Parathyroid adenoma (tissue), 2 donors: ENCODE measurements around the gene ASIP.
"Not testable (repeated sequence)": the region's sequence is repeated elsewhere in the genome, so short reads cannot be mapped to it uniquely, and the experiment has no call there.

Source experiments
- H2AFZ ChIP-seq: fragments of 300-600 bp; sonication (generic); one replicate; pipeline ENCODE4 v1.7.0; 2017; ENCODE audit warnings: antibody characterized with exemption, mild to moderate bottlenecking
- H3K27ac ChIP-seq: fragments of 300-600 bp; sonication (generic); one replicate; pipeline ENCODE4 v1.7.0; 2017
- H3K27me3 ChIP-seq: fragments of 300-600 bp; sonication (generic); one replicate; pipeline ENCODE4 v1.7.0; 2017; ENCODE audit warnings: low read length; ENCODE audit not compliant: control insufficient read depth, insufficient read depth
- H3K36me3 ChIP-seq: fragments of 300-600 bp; sonication (generic); one replicate; pipeline ENCODE4 v1.7.0; 2017; ENCODE audit warnings: low read length; ENCODE audit not compliant: control insufficient read depth, insufficient read depth
- H3K4me1 ChIP-seq: fragments of 300-600 bp; sonication (generic); one replicate; pipeline ENCODE4 v1.7.0; 2017; ENCODE audit warnings: control low read depth
- H3K4me2 ChIP-seq: fragments of 300-600 bp; sonication (generic); one replicate; pipeline ENCODE4 v1.7.0; 2017; ENCODE audit warnings: low read length
- H3K4me3 ChIP-seq: fragments of 300-600 bp; sonication (generic); one replicate; pipeline ENCODE4 v1.7.0; 2017; ENCODE audit warnings: low read depth, low read length
- H3K79me2 ChIP-seq: fragments of 300-600 bp; sonication (generic); one replicate; pipeline ENCODE4 v1.7.0; 2017; ENCODE audit warnings: control low read depth
- H3K9ac ChIP-seq: fragments of 300-600 bp; sonication (generic); one replicate; pipeline ENCODE4 v1.7.0; 2017; ENCODE audit warnings: mild to moderate bottlenecking
- H3K9me3 ChIP-seq: fragments of 300-600 bp; sonication (generic); one replicate; pipeline ENCODE4 v1.7.0; 2017; ENCODE audit warnings: low read length; ENCODE audit not compliant: control insufficient read depth
- TF ChIP-seq, protein P1 (sequence below): fragments of 300-600 bp; sonication (generic); IDR thresholded peaks from one replicate; pipeline ENCODE4 v1.7.0; 2017; ENCODE audit warnings: antibody characterized with exemption, mild to moderate bottlenecking
- donor health status: primary hyperparathyroidism.

ASIP gene

DNA sequence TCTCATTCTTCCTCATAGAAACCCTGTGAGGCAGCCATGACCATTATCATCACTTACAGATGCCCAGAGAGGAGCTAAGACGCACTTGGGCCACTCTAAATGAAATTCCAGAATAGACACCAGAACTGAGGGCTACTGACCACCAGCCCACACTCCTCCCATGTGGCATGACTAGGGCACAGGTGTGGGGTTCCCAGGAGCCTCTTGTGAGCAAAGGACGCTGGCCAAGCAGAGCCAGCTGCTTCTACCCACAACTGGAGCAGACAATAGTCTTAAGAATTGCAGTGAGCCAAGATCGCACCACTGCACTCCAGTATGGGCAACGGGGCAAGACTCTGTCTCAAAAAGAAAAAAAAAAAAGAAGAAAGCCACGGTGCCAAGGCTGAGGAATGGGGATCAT lies 51.9 kb downstream of the ASIP start:
- Histone ChIP-seq H3K9ac (no peak overlapping the region), H3K27ac (no peak overlapping the region), H3K9me3 (no peaks in the 10 kb centered on the region), H3K4me2 (no peak overlapping the region), H3K4me3 (no peak overlapping the region), H2AFZ (no peak overlapping the region), H3K27me3 (no peaks in the 10 kb centered on the region), H3K79me2 (peaks cover 6% of the 10 kb centered on the region), H3K4me1 (peaks cover 12% of the 10 kb centered on the region), H3K36me3 (no peaks in the 10 kb centered on the region)
- TF ChIP-seq, protein P1, sequence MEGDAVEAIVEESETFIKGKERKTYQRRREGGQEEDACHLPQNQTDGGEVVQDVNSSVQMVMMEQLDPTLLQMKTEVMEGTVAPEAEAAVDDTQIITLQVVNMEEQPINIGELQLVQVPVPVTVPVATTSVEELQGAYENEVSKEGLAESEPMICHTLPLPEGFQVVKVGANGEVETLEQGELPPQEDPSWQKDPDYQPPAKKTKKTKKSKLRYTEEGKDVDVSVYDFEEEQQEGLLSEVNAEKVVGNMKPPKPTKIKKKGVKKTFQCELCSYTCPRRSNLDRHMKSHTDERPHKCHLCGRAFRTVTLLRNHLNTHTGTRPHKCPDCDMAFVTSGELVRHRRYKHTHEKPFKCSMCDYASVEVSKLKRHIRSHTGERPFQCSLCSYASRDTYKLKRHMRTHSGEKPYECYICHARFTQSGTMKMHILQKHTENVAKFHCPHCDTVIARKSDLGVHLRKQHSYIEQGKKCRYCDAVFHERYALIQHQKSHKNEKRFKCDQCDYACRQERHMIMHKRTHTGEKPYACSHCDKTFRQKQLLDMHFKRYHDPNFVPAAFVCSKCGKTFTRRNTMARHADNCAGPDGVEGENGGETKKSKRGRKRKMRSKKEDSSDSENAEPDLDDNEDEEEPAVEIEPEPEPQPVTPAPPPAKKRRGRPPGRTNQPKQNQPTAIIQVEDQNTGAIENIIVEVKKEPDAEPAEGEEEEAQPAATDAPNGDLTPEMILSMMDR: no peak

DNA sequence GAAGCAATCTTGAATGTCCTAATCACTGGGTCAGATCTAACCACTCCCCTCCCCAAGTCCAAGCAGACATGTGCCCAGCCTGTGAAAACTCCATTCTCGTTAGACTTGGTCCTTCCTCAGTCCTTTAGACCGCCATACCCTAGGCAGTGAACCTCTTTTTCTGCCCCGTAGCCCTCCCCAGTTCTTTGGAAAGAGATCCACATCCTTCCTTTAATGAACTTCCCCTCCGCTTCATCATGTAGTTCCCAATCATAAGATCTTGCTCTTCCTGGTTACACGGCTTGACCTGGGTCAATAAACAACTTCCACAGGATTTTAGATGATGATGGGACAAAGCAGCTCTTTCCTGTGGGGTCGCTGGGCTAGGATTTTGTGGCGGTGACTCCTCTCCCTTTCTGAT lies 52.4 kb downstream of the ASIP start:
- Histone ChIP-seq H3K4me2 (no peak overlapping the region), H3K9ac (no peak overlapping the region), H3K9me3 (no peaks in the 10 kb centered on the region), H3K79me2 (peaks cover 6% of the 10 kb centered on the region), H3K4me1 (peaks cover 12% of the 10 kb centered on the region), H3K4me3 (no peak overlapping the region), H3K27ac (no peak overlapping the region), H3K27me3 (no peaks in the 10 kb centered on the region), H3K36me3 (no peaks in the 10 kb centered on the region), H2AFZ (no peak overlapping the region)
- TF ChIP-seq, protein P1: no peak

DNA sequence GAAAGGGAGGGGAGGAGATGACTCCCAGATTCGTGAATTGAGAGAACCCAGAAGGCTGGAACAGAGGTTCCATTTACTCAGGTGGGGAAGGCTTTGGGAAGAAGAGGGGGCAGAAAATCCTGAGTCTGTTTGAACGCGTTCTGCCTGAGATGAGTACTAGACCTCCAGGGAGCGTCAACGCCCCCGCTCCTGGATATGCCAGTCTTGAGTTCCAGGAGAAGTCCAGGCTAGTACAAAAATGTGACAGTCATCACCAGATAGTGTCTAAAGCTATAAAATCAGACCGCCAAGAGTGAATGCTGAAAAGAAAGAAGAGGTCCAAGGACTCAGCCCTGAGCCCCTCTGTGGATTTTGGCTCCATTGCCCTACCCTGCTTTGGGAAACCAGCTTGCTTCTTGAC lies 53.3 kb downstream of the ASIP start:
- TF ChIP-seq, protein P1: no peak
- Histone ChIP-seq H3K4me1 (peaks cover 12% of the 10 kb centered on the region), H2AFZ (no peak overlapping the region), H3K79me2 (peaks cover 6% of the 10 kb centered on the region), H3K27me3 (no peaks in the 10 kb centered on the region), H3K27ac (no peak overlapping the region), H3K9me3 (no peaks in the 10 kb centered on the region), H3K4me3 (no peak overlapping the region), H3K4me2 (no peak overlapping the region), H3K9ac (no peak overlapping the region), H3K36me3 (no peaks in the 10 kb centered on the region)

DNA sequence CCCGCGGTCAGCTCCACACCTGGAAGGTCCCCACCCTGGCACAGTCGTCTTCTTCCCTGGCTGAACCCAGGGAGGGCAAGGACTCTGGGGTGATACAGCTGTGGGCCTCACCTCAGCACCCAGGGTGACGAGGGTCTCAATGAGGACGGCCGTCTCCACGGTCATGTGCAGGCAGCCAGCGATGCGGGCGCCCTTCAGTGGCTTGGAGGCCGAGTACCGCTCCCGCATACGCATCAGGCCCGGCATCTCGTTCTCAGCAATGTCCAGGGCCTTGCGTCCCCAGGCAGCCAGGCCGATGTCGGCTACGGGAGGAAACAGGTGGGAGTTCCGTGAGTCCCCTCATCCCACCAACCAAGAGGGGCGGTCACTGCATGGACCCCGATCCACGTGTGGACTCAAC lies 54.1 kb downstream of the ASIP start:
- no peak overlapping the region for H2AFZ ChIP-seq
- H3K27me3 ChIP-seq: no peaks in the 10 kb centered on the region
- no peak overlapping the region for H3K4me2 ChIP-seq
- peaks cover 12% of the 10 kb centered on the region for H3K4me1 ChIP-seq
- no peaks in the 10 kb centered on the region for H3K36me3 ChIP-seq
- H3K9me3 ChIP-seq: no peaks in the 10 kb centered on the region
- no peak overlapping the region for H3K27ac ChIP-seq
- no peak overlapping the region for H3K4me3 ChIP-seq
- TF ChIP-seq, protein P1: no peak
- H3K79me2 ChIP-seq: peaks cover 6% of the 10 kb centered on the region
- no peak overlapping the region for H3K9ac ChIP-seq

DNA sequence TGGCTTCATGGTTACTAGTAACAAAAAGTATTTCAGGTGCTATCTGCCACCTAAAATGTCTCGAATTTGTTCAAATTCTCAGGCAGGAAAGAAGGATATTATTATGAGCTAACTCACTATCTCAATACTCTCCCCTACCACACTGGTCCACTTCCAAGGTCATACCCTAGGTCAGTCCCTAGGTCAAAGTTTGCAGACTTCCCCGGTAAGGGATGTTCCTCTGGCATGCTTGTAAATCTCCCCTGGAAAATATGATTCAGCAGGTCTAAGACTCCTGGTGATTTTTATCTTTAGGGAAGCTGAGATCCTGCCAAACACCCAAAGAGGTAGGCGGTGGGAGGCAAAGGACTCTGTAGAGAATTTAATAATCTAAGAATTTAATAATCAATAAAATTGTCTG lies 55.2 kb downstream of the ASIP start:
- H3K79me2 ChIP-seq: peaks cover 6% of the 10 kb centered on the region
- no peak overlapping the region for H3K4me3 ChIP-seq
- peak overlapping the region; percentile 27 for H3K27ac ChIP-seq
- no peaks in the 10 kb centered on the region for H3K27me3 ChIP-seq
- H3K4me1 ChIP-seq: peaks cover 15% of the 10 kb centered on the region
- TF ChIP-seq, protein P1: no peak
- H3K4me2 ChIP-seq: no peak overlapping the region
- peak overlapping the region; percentile 19 for H2AFZ ChIP-seq
- H3K36me3 ChIP-seq: no peaks in the 10 kb centered on the region
- H3K9me3 ChIP-seq: no peaks in the 10 kb centered on the region
- no peak overlapping the region for H3K9ac ChIP-seq

DNA sequence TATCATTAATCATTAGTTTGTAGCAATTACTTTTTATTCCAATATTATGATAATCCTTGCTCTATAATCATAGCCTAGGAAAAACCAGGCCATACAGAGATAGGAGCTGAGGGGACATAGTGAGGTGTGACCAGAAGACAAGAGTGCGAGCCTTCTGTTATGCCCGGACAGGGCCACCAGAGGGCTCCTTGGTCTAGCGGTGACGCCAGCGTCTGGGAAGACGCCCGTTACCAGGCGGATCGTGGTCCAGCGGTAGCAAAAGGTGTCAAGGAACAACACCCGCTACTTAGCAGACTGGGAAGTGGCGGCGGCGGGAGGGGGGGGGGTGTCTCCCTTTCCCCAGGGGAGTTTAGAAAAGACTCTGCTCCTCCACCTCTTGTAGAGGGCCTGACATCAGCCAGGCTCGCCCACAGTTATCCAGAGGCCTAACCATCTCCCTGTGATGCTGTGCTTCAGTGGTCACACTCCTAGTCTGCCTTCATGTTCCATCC lies 57.1 kb downstream of the ASIP start:
- not testable (repeated sequence) for H3K4me2 ChIP-seq, H3K9ac ChIP-seq

More for the DNA sequence above, 57.1 kb downstream of the ASIP start:
- Histone ChIP-seq H3K79me2 (peaks cover 16% of the 10 kb centered on the region), H3K4me1 (peaks cover 23% of the 10 kb centered on the region)
- not testable (repeated sequence) for H3K4me3 ChIP-seq, H2AFZ ChIP-seq, H3K36me3 ChIP-seq, H3K27ac ChIP-seq, H3K9me3 ChIP-seq, H3K27me3 ChIP-seq
